Ascending aorta (tissue), 2 donors: ENCODE results near the gene ID1. TPM values are rescaled to one million over a fixed set of nuclear protein-coding genes. Genes with fewer than 3 reads are reported as not detected.

Source experiments
- DNase-seq, 2 donors: peaks; one replicate each; pipeline ENCODE4 v3.0.0-alpha.2; 2019; ENCODE audit warnings: low spot score in 2 of 2
- H3K27ac ChIP-seq, 2 donors: fragments of 200-600 bp; sonication (generic); one replicate each; pipeline ENCODE4 v1.5.1; 2016 to 2017; ENCODE audit warnings: mild to moderate bottlenecking in 1 of 2
- H3K27me3 ChIP-seq: fragments of 200-600 bp; sonication (generic); one replicate; pipeline ENCODE4 v1.5.1; 2017
- H3K36me3 ChIP-seq, 2 donors: fragments of 200-600 bp; sonication (generic); one replicate each; pipeline ENCODE4 v1.5.1; 2016
- H3K4me1 ChIP-seq, 2 donors: fragments of 200-600 bp; sonication (generic); one replicate each; pipeline ENCODE4 v1.5.1; 2016 to 2017; ENCODE audit warnings: mild to moderate bottlenecking in 1 of 2
- H3K4me3 ChIP-seq, 2 donors: fragments of 200-600 bp; sonication (generic); one replicate each; pipeline ENCODE4 v1.5.1; 2016 to 2017; ENCODE audit warnings: mild to moderate bottlenecking in 1 of 2
- H3K9me3 ChIP-seq, 2 donors: fragments of 200-600 bp; sonication (generic); one replicate each; pipeline ENCODE4 v1.5.1; 2016
- intact Hi-C: fragments of 100-400 bp; cut with DNase I; formaldehyde crosslinking; loops from one replicate; pipeline ENCODE4 v1.15.1; 2023
- total RNA-seq: library from RNA; depleted of rRNA; stranded (reverse); fragments of >200 nt; gene quantifications from one replicate; pipeline ENCODE4 v1.1.0, GENCODE V29; 2016
- TF ChIP-seq, protein P1 (sequence below), 3 experiments: fragments of 200-600 bp in 2 of 3; fragments of 450-650 bp in 1 of 3; sonication (generic) in 2 of 3; IDR thresholded peaks; one replicate each; pipeline ENCODE4 v1.5.1; 2016 to 2019; ENCODE audit warnings: antibody characterized with exemption in 3 of 3, mild to moderate bottlenecking in 1 of 3, moderate library complexity in 1 of 3

ID1 gene
- total RNA-seq, 1 donor from 2014 or later, result 3,326 TPM

- intact Hi-C loops, result no loop called here
- H3K9me3 ChIP-seq, result no peaks in the 10 kb centered on the region
- H3K27ac ChIP-seq, result no peak overlapping the region
- no peak for DNase-seq
- H3K27me3 ChIP-seq, result no peaks in the 10 kb centered on the region
- H3K4me1 ChIP-seq, result no peaks in the 10 kb centered on the region
- no peaks in the 10 kb centered on the region for H3K36me3 ChIP-seq
- TF ChIP-seq, protein P1, sequence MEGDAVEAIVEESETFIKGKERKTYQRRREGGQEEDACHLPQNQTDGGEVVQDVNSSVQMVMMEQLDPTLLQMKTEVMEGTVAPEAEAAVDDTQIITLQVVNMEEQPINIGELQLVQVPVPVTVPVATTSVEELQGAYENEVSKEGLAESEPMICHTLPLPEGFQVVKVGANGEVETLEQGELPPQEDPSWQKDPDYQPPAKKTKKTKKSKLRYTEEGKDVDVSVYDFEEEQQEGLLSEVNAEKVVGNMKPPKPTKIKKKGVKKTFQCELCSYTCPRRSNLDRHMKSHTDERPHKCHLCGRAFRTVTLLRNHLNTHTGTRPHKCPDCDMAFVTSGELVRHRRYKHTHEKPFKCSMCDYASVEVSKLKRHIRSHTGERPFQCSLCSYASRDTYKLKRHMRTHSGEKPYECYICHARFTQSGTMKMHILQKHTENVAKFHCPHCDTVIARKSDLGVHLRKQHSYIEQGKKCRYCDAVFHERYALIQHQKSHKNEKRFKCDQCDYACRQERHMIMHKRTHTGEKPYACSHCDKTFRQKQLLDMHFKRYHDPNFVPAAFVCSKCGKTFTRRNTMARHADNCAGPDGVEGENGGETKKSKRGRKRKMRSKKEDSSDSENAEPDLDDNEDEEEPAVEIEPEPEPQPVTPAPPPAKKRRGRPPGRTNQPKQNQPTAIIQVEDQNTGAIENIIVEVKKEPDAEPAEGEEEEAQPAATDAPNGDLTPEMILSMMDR (IDR thresholded peaks at IDR 0.05), result no peak
- H3K4me3 ChIP-seq, result no peak overlapping the region
Measured at GRCh38 chr20:31654534-31654933, 49.4 kb downstream of the ID1 start.

Other genes starting within 250 kb of the ID1 start
- gene DEFB118, start 236.7 kb upstream of the ID1 start, total RNA-seq, result not detected
- not detected for gene DEFB119, start 214.7 kb upstream of the ID1 start, total RNA-seq
- not detected for gene DEFB121, start 199.1 kb upstream of the ID1 start, total RNA-seq
- gene DEFB123, start 164.7 kb upstream of the ID1 start, total RNA-seq, result not detected
- not detected for gene DEFB124, start 130.2 kb upstream of the ID1 start, total RNA-seq
- gene REM1, start 130.0 kb upstream of the ID1 start, total RNA-seq, result 31.0 TPM
- gene HM13, start 90.8 kb upstream of the ID1 start, total RNA-seq, result 84.9 TPM
- gene COX4I2, start 32.6 kb downstream of the ID1 start, total RNA-seq, result 61.4 TPM
- 200 TPM for gene BCL2L1, start 117.6 kb downstream of the ID1 start, total RNA-seq
- gene TPX2, start 134.0 kb downstream of the ID1 start, total RNA-seq, result not detected
- gene MYLK2, start 214.1 kb downstream of the ID1 start, total RNA-seq, result not detected
- 21.8 TPM for gene FOXS1, start 240.3 kb downstream of the ID1 start, total RNA-seq